Ovary (tissue), 3 donors: ENCODE measurements around the gene LRCH3.

Source experiments
- EP300 ChIP-seq: sonication (generic); formaldehyde crosslinking; IDR thresholded peaks from one replicate; pipeline ENCODE4 v1.6.1; 2017; ENCODE audit warnings: antibody characterized with exemption
- TF ChIP-seq, protein P1 (sequence below), 3 donors: fragments of 450-650 bp in 2 of 3; fragments of 200-600 bp in 1 of 3; IDR thresholded peaks; one replicate each; pipeline versions ENCODE4 v1.5.1 to v1.8.0; 2016 to 2022; ENCODE audit warnings: antibody characterized with exemption in 3 of 3, mild to moderate bottlenecking in 1 of 3
- donor health status: DM: no; HTN: no; CAD: no.

DNA sequence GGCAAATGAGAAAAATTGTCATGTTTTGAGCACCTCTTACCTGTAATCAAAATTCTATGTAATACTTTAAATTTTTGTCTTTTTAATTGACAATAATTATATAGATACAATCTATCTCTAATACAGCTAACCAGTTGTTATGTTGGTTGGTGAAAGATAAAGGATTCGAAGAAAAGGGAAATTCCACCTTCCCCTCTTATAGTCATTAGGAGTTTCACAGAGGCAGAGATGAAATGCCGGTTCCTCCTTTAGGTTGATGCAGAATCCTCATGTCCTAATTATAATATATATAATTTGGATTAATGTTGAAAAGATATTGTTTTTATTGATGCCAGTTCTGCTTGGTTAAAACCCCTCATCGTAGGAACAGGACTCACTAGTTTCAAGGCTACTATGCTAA lies 67.1 kb downstream of the LRCH3 start:
- TF ChIP-seq, protein P1, sequence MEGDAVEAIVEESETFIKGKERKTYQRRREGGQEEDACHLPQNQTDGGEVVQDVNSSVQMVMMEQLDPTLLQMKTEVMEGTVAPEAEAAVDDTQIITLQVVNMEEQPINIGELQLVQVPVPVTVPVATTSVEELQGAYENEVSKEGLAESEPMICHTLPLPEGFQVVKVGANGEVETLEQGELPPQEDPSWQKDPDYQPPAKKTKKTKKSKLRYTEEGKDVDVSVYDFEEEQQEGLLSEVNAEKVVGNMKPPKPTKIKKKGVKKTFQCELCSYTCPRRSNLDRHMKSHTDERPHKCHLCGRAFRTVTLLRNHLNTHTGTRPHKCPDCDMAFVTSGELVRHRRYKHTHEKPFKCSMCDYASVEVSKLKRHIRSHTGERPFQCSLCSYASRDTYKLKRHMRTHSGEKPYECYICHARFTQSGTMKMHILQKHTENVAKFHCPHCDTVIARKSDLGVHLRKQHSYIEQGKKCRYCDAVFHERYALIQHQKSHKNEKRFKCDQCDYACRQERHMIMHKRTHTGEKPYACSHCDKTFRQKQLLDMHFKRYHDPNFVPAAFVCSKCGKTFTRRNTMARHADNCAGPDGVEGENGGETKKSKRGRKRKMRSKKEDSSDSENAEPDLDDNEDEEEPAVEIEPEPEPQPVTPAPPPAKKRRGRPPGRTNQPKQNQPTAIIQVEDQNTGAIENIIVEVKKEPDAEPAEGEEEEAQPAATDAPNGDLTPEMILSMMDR (IDR thresholded peaks at IDR 0.05) = no peak
- TF ChIP-seq EP300 = no peak
